HG03521 (cell line): Measurements from ENCODE around the gene SDCBP2.

Experiments used
- ATAC-seq: cut with Tn5 transposase; IDR thresholded peaks from one replicate; pipeline ENCODE4 v1.9.1; 2021; ENCODE audit warnings: mild to moderate bottlenecking, moderate library complexity; ENCODE audit not compliant: unreplicated experiment

Gene SDCBP2

GRCh38 chr20:1278993-1279392 is 49.9 kb downstream of the SDCBP2 start:
- ATAC-seq, result no peak

DNA sequence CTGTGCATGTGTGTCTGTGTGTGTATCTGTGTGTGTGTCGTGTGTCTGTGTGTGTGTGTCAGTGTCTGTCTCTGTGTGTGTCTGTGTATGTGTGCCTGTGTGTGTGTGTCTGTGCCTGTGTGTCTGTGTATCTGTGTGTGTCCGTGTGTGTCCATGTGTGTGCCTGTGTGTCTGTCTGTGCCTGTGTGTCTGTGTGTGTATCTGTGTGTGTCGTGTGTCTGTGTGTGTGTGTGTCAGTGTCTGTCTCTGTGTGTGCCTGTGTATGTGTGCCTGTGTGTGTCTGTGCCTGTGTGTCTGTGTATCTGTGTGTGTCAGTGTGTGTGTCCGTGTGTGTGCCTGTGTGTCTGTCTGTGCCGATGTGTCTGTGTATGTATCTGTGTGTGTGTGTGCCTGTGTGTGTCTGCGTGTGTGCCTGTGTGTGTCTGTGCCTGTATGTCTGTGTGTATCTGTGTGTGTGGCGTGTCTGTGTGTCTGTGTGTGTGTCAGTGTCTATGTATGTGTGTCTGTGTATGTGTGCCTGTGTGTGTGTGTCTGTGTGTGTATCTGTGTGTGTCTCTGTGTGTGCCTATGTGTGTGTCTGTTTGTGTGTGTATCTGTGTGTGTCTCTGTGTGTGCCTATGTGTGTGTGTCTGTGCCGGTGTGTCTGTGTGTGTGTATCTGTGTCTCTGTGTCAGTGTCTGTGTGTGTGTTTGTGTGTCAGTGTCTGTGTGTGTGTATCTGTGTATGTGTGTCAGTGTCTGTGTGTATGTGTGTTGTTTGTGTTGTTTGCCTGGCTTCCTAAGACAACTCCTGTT is 51.2 kb downstream of the SDCBP2 start:
- ATAC-seq, result no peak

GRCh38 chr20:1275919-1276318 is 53.0 kb downstream of the SDCBP2 start:
- no peak for ATAC-seq

- ATAC-seq, result no peak
Observed at GRCh38 chr20:1274485-1275311, 54.2 kb downstream of the SDCBP2 start.

DNA sequence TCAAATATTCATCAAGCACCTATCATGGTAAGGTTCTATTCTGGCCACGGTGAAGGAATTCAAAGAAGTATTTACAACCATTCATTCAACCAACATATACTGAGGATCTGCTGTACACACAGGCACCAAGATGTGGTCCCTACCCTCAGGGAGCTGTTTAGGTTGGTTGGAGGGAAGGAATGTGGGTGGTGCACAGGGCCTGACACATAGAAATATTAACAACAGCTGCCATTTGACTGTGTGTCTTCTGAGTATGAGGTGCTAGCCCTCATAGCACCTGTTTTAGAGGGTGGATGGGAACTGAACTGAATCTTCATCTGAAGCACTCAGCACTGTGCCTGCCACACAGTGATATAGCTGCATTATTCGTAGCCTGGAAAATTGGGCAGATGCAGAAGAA is 55.6 kb downstream of the SDCBP2 start:
- no peak for ATAC-seq

DNA sequence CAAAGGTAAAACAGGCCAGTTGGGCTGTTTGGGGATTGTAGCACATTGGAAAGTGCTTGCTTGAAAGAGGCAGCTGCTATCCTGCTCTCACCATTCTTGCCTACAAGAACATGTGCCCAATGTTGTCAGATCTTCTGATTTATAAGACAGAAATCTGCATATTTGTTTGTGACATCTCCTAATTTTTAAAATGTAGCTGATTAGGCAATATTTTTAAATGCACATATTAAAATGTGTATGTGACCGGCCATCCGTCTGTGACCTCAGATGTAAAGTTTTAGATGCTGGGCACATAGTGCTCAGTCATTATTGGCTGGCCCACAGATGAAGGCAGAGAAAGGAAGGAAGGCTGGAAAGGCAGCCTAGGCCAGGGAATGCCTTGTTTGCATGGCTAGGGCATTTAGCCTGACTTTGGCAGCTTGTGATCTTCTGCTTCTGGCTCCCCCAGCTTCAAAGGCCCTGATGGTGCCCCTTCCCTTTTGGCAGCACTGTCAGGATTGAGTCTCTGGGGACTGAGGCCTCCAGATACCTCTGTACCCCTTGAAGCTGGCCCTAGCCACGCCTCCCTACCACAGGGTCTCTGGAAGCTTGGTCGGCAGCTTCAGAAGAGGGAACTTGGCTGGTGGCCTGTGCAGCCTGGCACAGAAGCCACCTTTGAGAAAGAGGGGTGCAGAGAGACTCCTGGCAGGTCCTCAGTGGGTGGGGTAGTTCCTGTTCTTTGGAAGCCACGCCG is 56.4 kb downstream of the SDCBP2 start:
- no peak for ATAC-seq

GRCh38 chr20:1269850-1270249 is 59.1 kb downstream of the SDCBP2 start:
- no peak for ATAC-seq

DNA sequence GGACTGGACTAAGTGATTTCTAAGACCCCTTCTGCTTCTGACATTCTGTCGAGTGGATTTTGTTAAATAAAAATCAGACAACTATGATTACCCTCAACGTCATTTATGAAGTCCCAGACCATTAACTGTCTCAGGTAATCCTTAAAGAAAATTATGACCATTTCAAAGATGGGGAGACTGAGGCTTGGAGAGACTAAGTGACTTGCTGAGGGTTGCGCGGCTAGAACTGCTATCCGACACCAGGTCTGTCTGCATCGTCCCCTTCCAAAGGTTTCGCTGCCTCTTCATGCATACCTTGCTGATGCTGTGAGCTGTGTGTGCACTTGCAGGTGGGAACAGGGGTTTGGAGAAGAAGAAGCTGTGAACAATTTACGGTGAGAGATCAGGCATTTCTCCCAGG is 59.7 kb downstream of the SDCBP2 start:
- no peak for ATAC-seq

DNA sequence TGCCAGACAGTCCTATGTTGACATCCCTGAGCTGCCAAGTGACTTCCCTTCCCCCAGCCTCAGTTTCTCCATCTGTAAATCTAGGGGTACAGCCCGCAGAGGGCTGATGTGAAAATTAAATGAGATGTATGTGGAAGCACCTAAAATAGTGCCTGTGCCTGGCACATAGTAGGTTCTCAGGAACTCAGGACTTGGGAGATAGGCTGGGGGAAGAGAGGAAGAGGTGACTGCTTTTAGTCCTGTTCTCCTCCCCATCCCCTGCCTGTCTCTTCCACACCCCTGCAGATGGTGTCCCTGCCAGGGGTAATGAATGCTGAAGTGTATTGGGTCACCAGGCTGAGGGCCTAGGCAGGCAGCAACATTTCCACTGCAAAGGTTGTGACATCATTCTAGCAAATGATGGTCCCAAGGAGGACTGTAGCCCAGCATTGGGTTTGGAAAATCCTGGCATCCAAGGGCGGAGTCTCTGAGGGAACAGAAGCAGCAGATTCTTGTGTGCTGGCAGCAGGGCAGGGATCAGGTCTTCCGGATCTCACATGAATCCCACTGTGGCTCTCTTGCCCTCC is 61.0 kb downstream of the SDCBP2 start:
- ATAC-seq, result no peak

DNA sequence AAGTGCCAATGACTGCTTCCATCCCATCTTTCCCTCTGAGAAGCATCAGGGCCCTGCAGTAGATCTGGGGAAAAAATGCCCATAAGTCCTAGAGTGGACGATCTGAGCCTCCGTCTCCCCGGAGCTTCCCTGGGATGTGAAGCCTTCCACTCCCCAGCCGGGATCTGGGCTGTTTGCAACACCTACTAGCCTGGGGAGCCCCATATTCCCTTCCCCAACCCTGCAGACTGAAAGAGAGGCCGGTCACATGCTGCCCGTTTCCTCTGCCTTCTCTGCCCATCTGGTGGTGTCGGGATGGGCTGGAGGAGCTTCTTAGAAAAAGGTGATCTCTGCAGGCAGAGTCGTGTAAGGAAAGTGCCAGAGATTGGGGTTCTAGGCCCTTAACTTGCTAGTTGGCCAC is 61.8 kb downstream of the SDCBP2 start:
- ATAC-seq, result no peak

- peak; percentile 69 for ATAC-seq
Observed at GRCh38 chr20:1266167-1266973, 62.6 kb downstream of the SDCBP2 start, which contains the start of gene SNPH. SNPH (plus strand) TSS chr20:1266294; CDS start chr20:1296240, 29,946 bp downstream.

DNA sequence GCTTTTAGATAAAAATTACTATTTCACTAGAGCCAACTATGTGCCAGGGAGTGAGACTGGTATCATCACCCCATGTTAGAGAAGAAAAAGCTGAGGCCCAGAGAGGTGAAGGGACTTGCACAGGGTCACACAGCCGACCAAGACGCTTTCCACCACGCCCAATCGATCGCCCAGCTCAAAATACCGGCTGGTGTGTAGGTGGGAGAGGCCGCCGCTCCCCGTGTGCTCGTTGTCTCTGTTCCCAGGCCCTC is 63.1 kb downstream of the SDCBP2 start:
- ATAC-seq, result no peak

- no peak for ATAC-seq
Observed at GRCh38 chr20:1265226-1265915, 63.6 kb downstream of the SDCBP2 start.

DNA sequence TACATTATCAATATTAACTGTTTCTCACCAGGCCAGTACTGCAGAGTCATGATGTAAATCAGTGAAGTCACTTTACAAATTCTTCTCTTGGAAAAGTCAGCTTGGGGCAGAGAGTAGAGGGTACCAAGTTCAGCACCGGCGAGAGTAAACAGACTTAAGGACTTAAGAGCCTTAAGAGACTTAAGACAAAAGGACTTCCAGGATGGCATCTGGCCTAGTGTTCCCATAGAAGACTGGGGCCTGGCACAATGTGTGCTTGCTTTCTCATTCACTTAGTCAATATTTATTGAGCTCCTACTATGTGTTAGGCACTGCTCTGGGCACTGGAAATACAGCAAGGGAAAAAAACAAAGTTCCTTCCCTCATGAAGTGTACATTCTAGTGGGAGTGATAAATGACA is 64.2 kb downstream of the SDCBP2 start:
- ATAC-seq, result no peak

GRCh38 chr20:1263853-1264252 is 65.1 kb downstream of the SDCBP2 start:
- ATAC-seq, result no peak
